ENCODE data around the gene HOXA6.

The HOXA6 gene

GRCh38 chr7:27159266-27160144, 11.9 kb upstream of the HOXA6 start:
- peak; percentile 15 for DNase-seq (ENCODE audit: low read depth)
- TF ChIP-seq, protein P1, sequence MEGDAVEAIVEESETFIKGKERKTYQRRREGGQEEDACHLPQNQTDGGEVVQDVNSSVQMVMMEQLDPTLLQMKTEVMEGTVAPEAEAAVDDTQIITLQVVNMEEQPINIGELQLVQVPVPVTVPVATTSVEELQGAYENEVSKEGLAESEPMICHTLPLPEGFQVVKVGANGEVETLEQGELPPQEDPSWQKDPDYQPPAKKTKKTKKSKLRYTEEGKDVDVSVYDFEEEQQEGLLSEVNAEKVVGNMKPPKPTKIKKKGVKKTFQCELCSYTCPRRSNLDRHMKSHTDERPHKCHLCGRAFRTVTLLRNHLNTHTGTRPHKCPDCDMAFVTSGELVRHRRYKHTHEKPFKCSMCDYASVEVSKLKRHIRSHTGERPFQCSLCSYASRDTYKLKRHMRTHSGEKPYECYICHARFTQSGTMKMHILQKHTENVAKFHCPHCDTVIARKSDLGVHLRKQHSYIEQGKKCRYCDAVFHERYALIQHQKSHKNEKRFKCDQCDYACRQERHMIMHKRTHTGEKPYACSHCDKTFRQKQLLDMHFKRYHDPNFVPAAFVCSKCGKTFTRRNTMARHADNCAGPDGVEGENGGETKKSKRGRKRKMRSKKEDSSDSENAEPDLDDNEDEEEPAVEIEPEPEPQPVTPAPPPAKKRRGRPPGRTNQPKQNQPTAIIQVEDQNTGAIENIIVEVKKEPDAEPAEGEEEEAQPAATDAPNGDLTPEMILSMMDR (conservative IDR thresholded peaks at IDR 0.05; ENCODE audit: control insufficient read depth, insufficient read depth, low read depth, low read length): no peak
- peak overlapping the region; percentile 77 for H3K4me3 ChIP-seq (ENCODE audit: control insufficient read depth, low read depth, low read length)

DNA sequence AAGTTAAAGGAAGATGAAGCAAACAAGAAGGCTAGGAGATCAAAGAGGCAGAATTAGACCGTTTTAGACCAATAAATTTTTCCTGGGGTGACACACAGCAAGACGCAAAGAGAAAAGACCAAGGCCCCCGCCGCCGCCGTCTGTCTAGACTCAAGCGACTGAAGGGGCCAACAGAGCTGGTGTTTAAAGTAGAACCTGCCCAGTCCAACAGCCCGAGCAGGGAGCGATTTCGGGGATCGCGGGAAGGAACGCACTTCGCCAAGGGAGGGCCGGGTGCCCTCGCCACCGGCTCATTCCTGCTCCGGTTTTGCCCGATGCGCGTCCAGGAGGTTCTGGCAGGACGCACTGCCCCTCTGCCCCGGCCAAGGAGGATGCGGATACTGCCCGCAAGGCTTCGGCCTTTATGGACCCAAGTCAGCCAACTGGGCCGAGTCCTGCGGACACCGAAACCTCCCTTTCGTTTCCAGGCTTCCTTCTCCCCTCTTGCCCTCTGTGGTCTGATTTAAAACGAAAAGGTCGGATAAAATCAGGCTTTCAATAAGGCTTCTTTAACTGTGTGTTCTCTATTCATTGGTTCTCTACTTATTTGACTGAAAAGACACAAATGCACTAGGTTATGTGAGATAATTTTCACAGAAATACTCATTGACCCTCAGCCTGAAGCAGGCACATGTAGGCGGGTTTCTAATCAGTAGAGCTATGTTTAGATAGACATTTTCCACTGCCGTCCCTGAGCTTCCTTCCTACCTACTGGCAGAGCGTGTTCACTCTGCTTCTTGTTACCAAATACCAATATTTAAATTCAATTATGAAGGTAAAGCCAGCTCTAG, 11.1 kb upstream of the HOXA6 start:
- TF ChIP-seq, protein P1 (conservative IDR thresholded peaks at IDR 0.05; ENCODE audit: control insufficient read depth, insufficient read depth, low read depth, low read length): no peak
- peak overlapping the region; percentile 3 for H3K4me3 ChIP-seq (ENCODE audit: control insufficient read depth, low read depth, low read length)

GRCh38 chr7:27157702-27158431, 10.3 kb upstream of the HOXA6 start:
- TF ChIP-seq, protein P1 (conservative IDR thresholded peaks at IDR 0.05; ENCODE audit: control insufficient read depth, insufficient read depth, low read depth, low read length): no peak
- H3K4me3 ChIP-seq (ENCODE audit: control insufficient read depth, low read depth, low read length): no peak overlapping the region
- DNase-seq (ENCODE audit: low read depth): no peak

More for the DNA sequence above, 11.1 kb upstream of the HOXA6 start:
- DNase-seq (ENCODE audit: low read depth): peak; percentile 12

GRCh38 chr7:27156916-27157701, 9.5 kb upstream of the HOXA6 start:
- DNase-seq (ENCODE audit: low read depth): peak; percentile 63

GRCh38 chr7:27156508-27156898, 8.9 kb upstream of the HOXA6 start, which contains the start of gene HOXA7:
TSS of gene HOXA7 (minus strand) at chr7:27156675. CDS start at chr7:27156545, 130 bp downstream.
- DNase-seq (ENCODE audit: low read depth): peak; percentile 75
- TF ChIP-seq, protein P1 (conservative IDR thresholded peaks at IDR 0.05; ENCODE audit: control insufficient read depth, insufficient read depth, low read depth, low read length): no peak
- H3K4me3 ChIP-seq (ENCODE audit: control insufficient read depth, low read depth, low read length): peak within 1 kb of the TSS; percentile 69

More at GRCh38 chr7:27156916-27157701, 9.5 kb upstream of the HOXA6 start:
- peak overlapping the region; percentile 69 for H3K4me3 ChIP-seq (ENCODE audit: control insufficient read depth, low read depth, low read length)
- TF ChIP-seq, protein P1 (conservative IDR thresholded peaks at IDR 0.05; ENCODE audit: control insufficient read depth, insufficient read depth, low read depth, low read length): no peak
